Activated naive CD4-positive, alpha-beta T cell treated with anti-CD3 and anti-CD28 coated beads, Interleukin-2, amount 50 U/mL, for 16 hours (primary cell): ENCODE measurements around the gene DPYSL4.

ENCODE experiments used
- DNase-seq: peaks from one replicate; pipeline ENCODE4 v3.0.0-alpha.2; 2020

DPYSL4 gene

GRCh38 chr10:132186488-132187429 lies at the start of gene DPYSL4:
Gene DPYSL4 (plus strand): TSS chr10:132186948. CDS start chr10:132187064, 116 bp downstream.
- DNase-seq: no peak

- no peak for DNase-seq
Observed at GRCh38 chr10:132137111-132138072, 49.4 kb upstream of the DPYSL4 start.

- DNase-seq: no peak
Observed at GRCh38 chr10:132138133-132138532, 48.6 kb upstream of the DPYSL4 start.

- no peak for DNase-seq
Observed at GRCh38 chr10:132138596-132138995, 48.2 kb upstream of the DPYSL4 start.

DNA sequence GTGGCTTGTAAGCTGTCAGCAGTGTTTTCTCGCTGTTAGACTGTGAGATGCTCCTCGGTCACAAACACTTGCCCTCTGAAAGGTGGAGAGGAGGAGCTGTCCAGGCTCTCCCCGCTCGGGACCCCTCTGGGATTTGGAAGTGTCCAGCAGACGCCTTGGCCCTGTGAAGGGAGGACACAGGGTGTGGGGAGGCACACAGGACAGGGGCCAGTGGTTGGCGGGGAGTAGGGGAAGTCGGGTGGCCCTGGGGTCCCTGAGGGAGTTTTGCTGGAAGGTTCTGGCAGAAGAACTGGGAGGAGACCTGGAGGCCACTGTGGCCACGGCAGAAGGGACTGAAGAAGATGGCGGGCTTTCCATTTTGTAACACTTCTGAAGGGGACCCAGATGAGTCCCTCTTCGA lies 47.2 kb upstream of the DPYSL4 start:
- DNase-seq: peak; percentile 6

GRCh38 chr10:132140167-132140925 lies 46.4 kb upstream of the DPYSL4 start:
- peak; percentile 6 for DNase-seq

- peak; percentile 7 for DNase-seq
Observed at GRCh38 chr10:132141076-132141475, 45.7 kb upstream of the DPYSL4 start.

- peak; percentile 8 for DNase-seq
Observed at GRCh38 chr10:132141526-132142395, 45.0 kb upstream of the DPYSL4 start.

DNA sequence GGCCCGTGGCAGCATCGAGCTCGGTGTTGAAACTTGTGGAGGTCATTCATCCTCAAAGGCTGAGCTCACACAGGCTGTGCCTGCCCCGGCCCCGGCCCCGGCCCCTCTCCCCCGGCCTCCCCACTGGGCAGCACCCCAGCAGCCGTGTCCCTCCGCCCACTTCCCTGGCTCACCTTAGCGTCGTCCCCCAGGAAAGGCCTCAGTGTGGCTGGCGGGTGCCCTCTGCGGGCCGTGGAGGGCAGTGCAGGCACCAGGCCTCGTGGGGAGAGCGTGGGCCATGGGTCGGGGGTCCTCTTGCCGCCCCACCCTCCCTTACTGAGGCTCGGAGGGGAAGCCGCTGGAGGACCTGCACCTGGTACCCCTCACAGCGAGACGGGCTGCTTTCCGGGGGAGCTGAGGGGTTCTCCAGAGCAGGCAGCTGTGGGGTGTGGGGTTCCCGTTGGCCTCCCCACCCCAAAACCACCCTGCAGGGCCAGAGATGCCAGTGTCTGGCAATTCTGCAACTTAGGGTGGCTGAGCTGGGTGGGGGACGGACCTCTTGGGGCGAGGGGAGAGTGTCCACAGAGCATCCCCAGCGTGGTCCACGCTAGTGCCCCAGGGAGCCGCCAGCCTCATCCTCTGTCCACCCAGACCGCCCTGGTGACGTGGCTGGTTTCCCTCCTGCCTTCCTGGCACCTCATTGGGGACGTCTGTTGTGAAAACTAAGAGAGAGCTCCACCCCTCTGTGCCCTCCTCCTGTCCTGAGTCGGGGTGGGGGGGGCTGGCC lies 44.2 kb upstream of the DPYSL4 start:
- DNase-seq: peak; percentile 62

DNA sequence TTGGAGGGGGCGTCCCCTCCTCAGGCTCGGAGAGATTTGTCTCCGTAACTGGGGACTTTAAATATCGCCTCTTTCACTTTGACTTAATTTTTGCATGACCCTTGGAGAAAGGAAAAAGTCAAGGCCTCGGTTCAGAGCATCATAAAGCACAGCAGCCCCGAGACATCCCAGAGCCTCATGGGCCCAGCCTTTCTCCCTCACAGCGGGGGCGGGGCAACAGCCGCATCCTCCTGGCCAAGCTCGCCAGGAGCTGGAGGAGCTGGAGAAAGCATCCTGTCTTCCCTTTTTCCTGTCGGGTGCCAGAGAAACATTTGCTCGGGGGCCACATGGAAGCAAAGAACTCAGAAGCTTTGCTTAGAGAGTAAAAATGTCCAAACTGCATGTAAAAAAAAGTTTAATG lies 43.6 kb upstream of the DPYSL4 start:
- DNase-seq: no peak

DNA sequence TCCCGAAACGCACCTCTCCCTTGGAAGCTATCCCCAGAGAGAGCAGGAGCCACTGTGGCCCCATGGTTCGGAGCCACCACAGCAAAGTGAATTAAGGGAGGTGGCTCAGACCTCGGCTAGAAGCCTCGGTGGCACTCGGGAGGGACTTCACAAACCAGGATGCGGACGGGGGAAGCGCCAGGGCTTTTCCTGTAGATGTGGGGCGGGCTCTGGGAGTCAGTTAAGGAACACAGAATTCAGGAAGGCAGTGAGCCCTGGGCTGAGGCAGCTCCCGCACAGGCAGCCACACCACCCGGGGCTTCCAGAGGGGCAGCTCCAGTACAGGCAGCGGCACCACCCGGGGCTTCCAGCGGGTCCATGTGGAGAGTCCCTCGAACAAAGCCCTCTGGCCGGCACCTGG lies 42.7 kb upstream of the DPYSL4 start:
- peak; percentile 8 for DNase-seq

DNA sequence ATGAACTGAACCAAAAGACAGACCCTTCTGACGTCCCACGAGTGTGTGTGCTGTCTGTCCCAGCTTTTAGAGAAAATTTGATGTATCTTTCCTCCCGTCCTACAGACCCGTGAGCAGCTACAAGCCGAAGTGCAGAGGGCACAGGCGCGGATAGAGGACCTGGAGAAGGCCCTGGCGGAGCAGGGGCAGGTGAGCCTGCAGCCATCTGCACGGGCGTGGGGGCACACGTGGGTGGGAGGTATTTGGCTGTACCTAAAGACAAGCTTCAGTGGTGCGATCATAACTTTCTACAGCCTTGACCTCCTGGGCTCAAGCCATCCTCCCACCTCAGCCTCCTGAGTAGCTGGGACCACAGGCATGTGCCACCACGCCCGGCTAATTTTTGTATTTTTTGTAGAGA lies 41.7 kb upstream of the DPYSL4 start:
- no peak for DNase-seq

DNA sequence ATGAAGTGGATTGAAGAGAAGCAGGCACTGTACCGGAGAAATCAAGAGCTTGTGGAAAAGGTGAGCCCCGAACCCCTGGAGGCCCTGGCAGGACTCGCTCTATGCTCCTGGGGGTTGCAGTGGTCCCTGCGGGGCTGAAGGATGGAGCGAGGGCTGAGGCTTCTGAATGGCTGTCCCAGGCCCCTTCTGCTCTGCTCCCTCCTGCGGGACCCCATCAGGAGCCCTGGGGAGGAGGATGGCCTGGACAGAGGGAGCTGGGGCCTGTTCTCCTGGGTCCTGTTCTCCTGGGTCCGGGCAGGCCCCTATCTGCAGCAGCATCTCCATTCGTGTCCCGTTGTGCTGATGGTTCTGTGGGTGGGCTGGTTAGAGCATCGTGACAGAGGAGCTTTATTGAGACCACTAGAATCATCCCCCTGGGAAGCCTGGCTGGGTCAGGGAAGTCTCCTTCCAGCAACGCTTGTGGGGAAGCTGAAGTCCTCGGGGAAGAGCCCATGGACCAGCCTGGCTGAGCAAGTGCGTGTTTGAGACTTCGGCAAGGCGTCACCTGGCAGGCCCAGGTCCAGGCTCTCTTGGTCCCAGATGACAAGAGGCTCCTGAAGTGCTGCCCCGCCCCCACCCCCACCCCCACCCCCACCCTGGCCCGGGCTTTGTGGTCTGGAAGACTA lies 41.1 kb upstream of the DPYSL4 start:
- peak; percentile 11 for DNase-seq

GRCh38 chr10:132146271-132146671 lies 40.5 kb upstream of the DPYSL4 start:
- DNase-seq: peak; percentile 8

- DNase-seq: peak; percentile 5
Observed at GRCh38 chr10:132146941-132147915, 39.5 kb upstream of the DPYSL4 start.

GRCh38 chr10:132148261-132149251 lies 38.2 kb upstream of the DPYSL4 start:
- peak; percentile 9 for DNase-seq

DNA sequence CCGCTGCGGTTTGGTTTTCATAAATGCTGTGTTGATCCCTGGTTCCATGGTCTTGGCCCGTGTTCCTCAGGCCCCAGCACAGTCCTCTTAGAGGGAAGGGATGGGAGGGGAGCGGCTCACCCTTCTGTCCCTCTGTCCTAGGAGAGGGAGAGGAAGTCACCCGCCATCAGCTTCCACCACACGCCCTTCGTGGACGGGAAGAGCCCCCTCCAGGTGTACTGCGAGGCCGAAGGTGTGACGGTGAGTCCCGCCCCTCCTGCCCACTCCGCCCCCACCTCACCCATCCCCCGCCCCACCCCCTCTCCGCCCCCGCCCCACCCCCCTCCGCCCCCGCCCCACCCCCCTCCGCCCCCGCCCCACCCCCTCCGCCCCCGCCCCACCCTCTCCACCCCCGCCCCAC lies 37.5 kb upstream of the DPYSL4 start:
- no peak for DNase-seq

- DNase-seq: peak; percentile 4
Observed at GRCh38 chr10:132149917-132150316, 36.8 kb upstream of the DPYSL4 start.
